Liver (tissue), 3 donors: Measurements from ENCODE around the gene PARP12.

Experiments used
- CTCF ChIP-seq: fragments of 150-350 bp; IDR thresholded peaks from 2 replicates; pipeline ENCODE4 v1.5.1; 2017; ENCODE audit warnings: improper control_type of control experiment, low read depth, low read length; ENCODE audit not compliant: missing input control
- GABPA ChIP-seq, 2 donors: IDR thresholded peaks in 1 of 2; conservative IDR thresholded peaks in 1 of 2; 2 replicates each; pipeline ENCODE4 v1.6.1; 2016; ENCODE audit warnings: antibody characterized with exemption in 2 of 2, mild to moderate bottlenecking in 1 of 2, moderate library complexity in 1 of 2
- JUND ChIP-seq, 2 donors: IDR thresholded peaks; 2 replicates each; pipeline ENCODE4 v1.6.1; 2016; ENCODE audit warnings: antibody characterized with exemption in 2 of 2
- RAD21 ChIP-seq, 2 donors: IDR thresholded peaks; 2 replicates each; pipeline ENCODE4 v1.6.1; 2016; ENCODE audit warnings: antibody characterized with exemption in 2 of 2, mild to moderate bottlenecking in 2 of 2
- SP1 ChIP-seq: IDR thresholded peaks from 2 replicates; pipeline ENCODE4 v1.6.1; 2018; ENCODE audit warnings: antibody characterized with exemption, mild to moderate bottlenecking
- TAF1 ChIP-seq: conservative IDR thresholded peaks from 2 replicates; pipeline ENCODE4 v1.6.1; 2016; ENCODE audit warnings: antibody characterized with exemption, mild to moderate bottlenecking
- ZBTB33 ChIP-seq: IDR thresholded peaks from 2 replicates; pipeline ENCODE4 v1.6.1; 2016; ENCODE audit warnings: antibody characterized with exemption
- TF ChIP-seq, protein P1 (sequence below): IDR thresholded peaks from 2 replicates; pipeline ENCODE4 v1.6.1; 2016; ENCODE audit warnings: antibody characterized with exemption
- donor health status: healthy.
- donor health status: healthy.

- TF ChIP-seq TAF1 (no peak), RAD21 (IDR thresholded peaks at IDR 0.05) (no peak), CTCF (no peak), ZBTB33 (no peak), SP1 (no peak), JUND (IDR thresholded peaks at IDR 0.05) (no peak), GABPA (IDR thresholded peaks at IDR 0.05 in 1 of 2, conservative IDR thresholded peaks at IDR 0.05 in 1 of 2) (no peak)
- TF ChIP-seq, protein P1, sequence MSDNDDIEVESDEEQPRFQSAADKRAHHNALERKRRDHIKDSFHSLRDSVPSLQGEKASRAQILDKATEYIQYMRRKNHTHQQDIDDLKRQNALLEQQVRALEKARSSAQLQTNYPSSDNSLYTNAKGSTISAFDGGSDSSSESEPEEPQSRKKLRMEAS: no peak
Observed at GRCh38 chr7:140048989-140049338, 13.8 kb downstream of the PARP12 start.
